Endothelial cell of umbilical vein (primary cell): ENCODE measurements around the gene HDLBP. TPM values are rescaled to one million over a fixed set of nuclear protein-coding genes. Genes with fewer than 3 reads are reported as not detected.

Source experiments
- BruUV-seq: library from RNA; stranded (reverse); fragments of 400-500 nt; replicated peaks from 2 replicates; lab custom pipeline; 2021; lab: Mats Ljungman, UMichigan
- CTCF ChIA-PET: fragments of 300-600, 350-600 bp; sonication (Branson Sonifier 250); formaldehyde crosslinking; loops from one replicate; lab custom pipeline; 2021; ENCODE audit warnings: antibody characterized with exemption, inconsistent platforms; lab: Charles Lee
- POLR2A ChIA-PET: fragments of 300-600, 350-600 bp; sonication (Branson Sonifier 250); formaldehyde crosslinking; loops from one replicate; lab custom pipeline; 2021; ENCODE audit warnings: antibody characterized with exemption, inconsistent platforms; lab: Charles Lee
- DNase-seq: peaks from one replicate; pipeline ENCODE4 v3.0.0-alpha.2; 2011; ENCODE audit warnings: low read depth, low spot score
- FAIRE-seq: peaks from 2 replicates; lab custom pipeline; 2011; peaks lifted over from hg19 to GRCh38; lab: Jason Lieb, UNC
- H2AFZ ChIP-seq: 2 replicates; pipeline ENCODE4 v1.6.0; 2012; ENCODE audit warnings: low read depth, low read length, control low read depth, inconsistent platforms
- H3K27ac ChIP-seq: 2 replicates; pipeline ENCODE4 v1.5.1; 2011; ENCODE audit warnings: low read depth, mild to moderate bottlenecking, control low read depth, low read length, moderate library complexity; ENCODE audit not compliant: insufficient read depth
- H3K27me3 ChIP-seq, 2 experiments: 2 replicates each; pipeline versions ENCODE4 v1.6.0 to v1.6.1; 2011; ENCODE audit warnings: low read length in 2 of 2, mixed read lengths in 1 of 2; ENCODE audit not compliant: control insufficient read depth in 2 of 2, insufficient read depth in 2 of 2
- H3K36me3 ChIP-seq, 2 experiments: 2 replicates in 1 of 2; 3 replicates in 1 of 2; pipeline ENCODE4 v1.5.1; 2011; ENCODE audit warnings: low read length in 2 of 2, mild to moderate bottlenecking in 1 of 2, moderate library complexity in 1 of 2; ENCODE audit not compliant: control insufficient read depth in 2 of 2, insufficient read depth in 2 of 2; ENCODE audit errors: extremely low read depth in 1 of 2
- H3K4me1 ChIP-seq: 3 replicates; pipeline ENCODE4 v1.5.1; 2011; ENCODE audit warnings: mild to moderate bottlenecking, low read length; ENCODE audit not compliant: control insufficient read depth, insufficient read depth; ENCODE audit errors: extremely low read depth
- H3K4me2 ChIP-seq: 2 replicates; pipeline ENCODE4 v1.6.1; 2011; ENCODE audit warnings: low read length, control low read depth, mixed read lengths; ENCODE audit not compliant: insufficient read depth
- H3K4me3 ChIP-seq, 3 experiments: fragments of 200-600 bp in 1 of 3; sonication (generic), shearing (Covaris generic) in 1 of 3; replicated peaks in 1 of 3; 2 replicates each; pipeline ENCODE4 v1.5.1; 2011 to 2016; ENCODE audit warnings: control low read depth in 3 of 3, low read length in 3 of 3, mild to moderate bottlenecking in 2 of 3, inconsistent platforms in 1 of 3, low read depth in 1 of 3, moderate library complexity in 1 of 3; ENCODE audit not compliant: insufficient read depth in 1 of 3
- H3K79me2 ChIP-seq: 2 replicates; pipeline ENCODE4 v1.6.0; 2012; ENCODE audit warnings: low read length, inconsistent platforms; ENCODE audit not compliant: control insufficient read depth, insufficient read depth
- H3K9ac ChIP-seq: replicated peaks from 2 replicates; pipeline ENCODE3; 2011; ENCODE audit warnings: low read length, control low read depth; ENCODE audit not compliant: insufficient read depth; ENCODE audit errors: extremely low read depth
- H3K9me1 ChIP-seq: replicated peaks from 3 replicates; pipeline ENCODE4 v1.6.0; 2011; ENCODE audit warnings: mild to moderate bottlenecking, low read length; ENCODE audit not compliant: control insufficient read depth, insufficient read depth; ENCODE audit errors: extremely low read depth
- H3K9me3 ChIP-seq: replicated peaks from 2 replicates; pipeline ENCODE4 v1.5.1; 2012; ENCODE audit warnings: low read length, inconsistent platforms; ENCODE audit not compliant: control insufficient read depth, insufficient read depth
- H4K20me1 ChIP-seq: replicated peaks from 2 replicates; pipeline ENCODE3; 2011; ENCODE audit warnings: mild to moderate bottlenecking, low read length; ENCODE audit not compliant: control insufficient read depth, insufficient read depth; ENCODE audit errors: extremely low read depth
- CTCF ChIP-seq, 2 donors: IDR thresholded peaks; 1 replicate in 1 of 2; 2 replicates in 1 of 2; pipeline ENCODE4 v1.5.1; 2011; ENCODE audit warnings: low read length in 2 of 2, mild to moderate bottlenecking in 2 of 2, moderate library complexity in 2 of 2, control low read depth in 1 of 2, inconsistent platforms in 1 of 2, low read depth in 1 of 2; ENCODE audit not compliant: insufficient read depth in 1 of 2; ENCODE audit errors: extremely low read depth in 1 of 2
- EZH2 ChIP-seq: IDR thresholded peaks from 2 replicates; pipeline ENCODE4 v1.6.1; 2012; ENCODE audit warnings: borderline replicate concordance, low read depth, mild to moderate bottlenecking, moderate library complexity, low read length, inconsistent platforms; ENCODE audit not compliant: severe bottlenecking
- FOS ChIP-seq: IDR thresholded peaks from 2 replicates; pipeline ENCODE4 v1.6.1; 2011; ENCODE audit warnings: mild to moderate bottlenecking, low read length, moderate library complexity, borderline replicate concordance; ENCODE audit not compliant: insufficient read depth
- GATA2 ChIP-seq: IDR thresholded peaks from 2 replicates; pipeline ENCODE4 v1.7.0; 2011; ENCODE audit warnings: low read depth, mild to moderate bottlenecking, moderate library complexity, mixed read lengths, low read length; ENCODE audit not compliant: insufficient read length, insufficient read depth
- JUN ChIP-seq: IDR thresholded peaks from 2 replicates; pipeline ENCODE4 v1.6.1; 2011; ENCODE audit warnings: borderline replicate concordance, low read depth; ENCODE audit not compliant: insufficient read length, insufficient read depth
- MYC ChIP-seq: IDR thresholded peaks from one replicate; pipeline ENCODE4 v1.6.1; 2011; ENCODE audit warnings: mild to moderate bottlenecking, low read depth, low read length
- POLR2A ChIP-seq: IDR thresholded peaks from 2 replicates; pipeline ENCODE4 v1.6.1; 2012; ENCODE audit warnings: low read depth, mild to moderate bottlenecking, control low read depth, low read length
- POLR2AphosphoS5 ChIP-seq: IDR thresholded peaks from 2 replicates; pipeline ENCODE4 v1.6.1; 2012; ENCODE audit warnings: low read depth, mild to moderate bottlenecking, control low read depth, low read length, moderate library complexity; ENCODE audit not compliant: insufficient read depth
- dilution Hi-C: fragments of 300-500 bp; cut with MboI; formaldehyde crosslinking; loops from one replicate; pipeline ENCODE4 v1.15.0; 2019; ENCODE audit warnings: low sequenced_read_pairs; ENCODE audit not compliant: extremely low pct_ligation_motif_present
- intact Hi-C: fragments of 100-400 bp; cut with micrococcal nuclease; formaldehyde crosslinking; loops from one replicate; pipeline ENCODE4 v1.10.0; 2022
- polyA plus RNA-seq, 4 experiments: library from polyadenylated mRNA; depleted of rRNA in 3 of 4; stranded (reverse) in 3 of 4; unstranded in 1 of 4; fragments of >200 nt; gene quantifications; 2 replicates each; pipeline versions ENCODE4 v1.2.1 to v1.2.3, GENCODE V29; 2011 to 2012; ENCODE audit warnings: missing spikeins in 1 of 4
- total RNA-seq: library from RNA; stranded (reverse); gene quantifications from 2 replicates; pipeline ENCODE4 v1.2.3, GENCODE V29; 2021
- TF ChIP-seq, protein P1 (sequence below): IDR thresholded peaks from 2 replicates; pipeline ENCODE4 v1.6.1; 2011; ENCODE audit not compliant: insufficient read depth, insufficient read length

The HDLBP gene
- total and polyA plus RNA-seq, 2 donors (not counting 3 experiments of a cell fraction or from before 2014, with no cell fraction given): 379 to 569 TPM

GRCh38 chr2:241274127-241274526 lies 41.3 kb downstream of the HDLBP start:
- Histone ChIP-seq H3K9me1 (no peaks in the 10 kb centered on the region), H3K4me2 (no peak overlapping the region), H3K9me3 (no peaks in the 10 kb centered on the region), H3K27ac (no peak overlapping the region), H3K9ac (no peak overlapping the region), H3K4me3 (no peak overlapping the region), H3K36me3 (peaks cover 0 to 1% of the 10 kb centered on the region in 2 experiments), H2AFZ (no peak overlapping the region), H3K79me2 (peaks cover 59% of the 10 kb centered on the region), H3K27me3 (no peaks in the 10 kb centered on the region), H3K4me1 (peaks cover 23% of the 10 kb centered on the region), H4K20me1 (peaks cover 5% of the 10 kb centered on the region)
- DNase-seq (no peak), FAIRE-seq (no peak)
- intact Hi-C loops: no loop called here
- CTCF ChIA-PET: no interaction called here
- POLR2A ChIA-PET: no interaction called here
- dilution Hi-C loops: no loop called here
- TF ChIP-seq JUN (no peak), FOS (no peak), CTCF (IDR thresholded peaks at IDR 0.05; ENCODE audit: extremely low read depth in 1 of 2, insufficient read depth in 1 of 2, low read depth in 1 of 2, low read length in 2 of 2) (no peak), GATA2 (no peak), POLR2A (no peak), MYC (no peak), EZH2 (no peak), POLR2AphosphoS5 (no peak)
- TF ChIP-seq, protein P1, sequence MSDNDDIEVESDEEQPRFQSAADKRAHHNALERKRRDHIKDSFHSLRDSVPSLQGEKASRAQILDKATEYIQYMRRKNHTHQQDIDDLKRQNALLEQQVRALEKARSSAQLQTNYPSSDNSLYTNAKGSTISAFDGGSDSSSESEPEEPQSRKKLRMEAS: no peak
- no TSS peak for BruUV-seq
